ENCODE results near the gene SH3BGRL2.
"Not testable (repeated sequence)": the region's sequence is repeated elsewhere in the genome, so short reads cannot be mapped to it uniquely, and the experiment has no call there.

The SH3BGRL2 gene

DNA sequence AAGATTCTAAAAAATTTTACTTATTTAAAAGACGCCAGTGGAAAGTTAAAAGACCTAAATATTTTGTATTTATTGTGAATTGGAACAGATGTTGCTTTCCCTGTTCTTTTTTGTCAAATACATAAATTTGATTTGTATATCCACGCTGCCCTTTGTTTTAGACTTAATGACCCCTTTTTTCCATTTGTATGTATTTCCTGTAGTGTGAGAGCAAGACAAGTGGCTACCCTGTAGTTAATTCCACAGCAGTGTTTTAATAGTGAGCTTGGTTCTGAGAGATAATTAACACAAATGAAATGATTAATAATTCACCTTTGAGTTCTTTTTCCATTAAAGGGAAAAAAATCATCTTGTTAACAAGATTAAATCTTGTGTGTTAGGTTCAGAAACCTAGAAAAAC is 16.6 kb downstream of the SH3BGRL2 start:
- no peak for TF ChIP-seq CTCF (IDR thresholded peaks at IDR 0.05; ENCODE audit: borderline replicate concordance, insufficient read depth, low read depth, low read length)
- H3K4me3 ChIP-seq (ENCODE audit: low read depth, low read length), result no peak overlapping the region

- no peak overlapping the region for H3K4me3 ChIP-seq (ENCODE audit: low read depth, low read length)
- no peak for TF ChIP-seq CTCF (IDR thresholded peaks at IDR 0.05; ENCODE audit: borderline replicate concordance, insufficient read depth, low read depth, low read length)
These were observed 17.2 kb downstream of the SH3BGRL2 start for GRCh38 chr6:79648328-79648727.

DNA sequence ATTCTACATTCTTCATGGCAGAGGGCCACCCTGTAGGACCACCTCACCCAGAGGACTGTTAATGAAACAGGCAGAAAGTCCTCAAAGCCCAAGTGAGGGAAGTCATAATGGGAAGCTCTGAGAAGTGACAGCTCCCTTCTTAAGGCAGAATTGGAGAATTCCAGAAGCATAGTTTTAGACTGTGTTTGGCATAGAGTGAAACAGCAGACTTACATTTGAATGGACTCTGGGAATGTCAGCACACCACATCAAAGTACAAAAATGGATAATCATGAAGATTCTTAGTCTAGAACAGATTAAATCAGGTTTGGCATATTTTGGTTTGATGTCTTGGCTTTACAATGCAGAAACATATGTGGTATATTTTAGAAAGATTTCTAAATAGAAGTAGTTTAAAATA is 17.9 kb downstream of the SH3BGRL2 start:
- H3K4me3 ChIP-seq (ENCODE audit: low read depth, low read length), result no peak overlapping the region
- no peak for TF ChIP-seq CTCF (IDR thresholded peaks at IDR 0.05; ENCODE audit: borderline replicate concordance, insufficient read depth, low read depth, low read length)

DNA sequence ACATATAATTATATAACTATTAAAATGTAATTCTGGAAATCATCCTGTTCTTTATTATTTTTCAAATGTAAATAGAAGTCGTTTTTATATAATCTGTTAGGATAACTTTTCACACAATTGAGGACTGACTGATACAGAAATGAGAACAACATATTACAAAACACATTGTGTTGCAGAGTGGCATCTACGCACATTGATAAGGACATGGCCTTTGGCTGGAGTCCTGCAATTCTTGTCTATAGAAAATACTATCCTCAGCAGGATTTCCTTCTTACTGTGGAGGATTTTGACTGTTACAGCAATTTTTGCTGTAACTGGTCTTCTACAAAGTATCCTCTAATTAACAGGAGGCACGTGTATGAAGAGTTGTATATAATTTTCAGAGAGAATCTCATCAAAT is 19.8 kb downstream of the SH3BGRL2 start:
- no peak for TF ChIP-seq CTCF (IDR thresholded peaks at IDR 0.05; ENCODE audit: borderline replicate concordance, insufficient read depth, low read depth, low read length)
- H3K4me3 ChIP-seq (ENCODE audit: low read depth, low read length), result no peak overlapping the region

DNA sequence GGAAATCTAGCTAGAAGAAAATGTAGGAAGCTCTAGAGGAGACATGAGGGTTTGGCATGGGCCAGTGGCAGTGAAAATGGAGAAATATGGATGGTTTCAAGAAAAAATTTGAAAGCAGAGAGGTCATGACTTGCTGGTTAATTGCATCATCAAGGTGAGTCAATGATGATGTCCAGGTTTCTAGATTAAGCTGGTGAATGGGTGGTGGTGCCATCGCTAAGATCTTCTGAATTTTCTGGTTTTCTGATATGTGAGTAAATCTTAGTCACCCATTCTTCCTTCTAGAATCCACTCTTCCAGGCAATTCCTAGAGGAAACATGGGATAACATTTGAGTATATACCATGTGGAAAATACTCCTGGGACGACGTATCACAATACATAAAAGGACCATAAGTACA is 25.0 kb downstream of the SH3BGRL2 start:
- no peak overlapping the region for H3K4me3 ChIP-seq (ENCODE audit: low read depth, low read length)
- TF ChIP-seq CTCF (IDR thresholded peaks at IDR 0.05; ENCODE audit: borderline replicate concordance, insufficient read depth, low read depth, low read length), result no peak

DNA sequence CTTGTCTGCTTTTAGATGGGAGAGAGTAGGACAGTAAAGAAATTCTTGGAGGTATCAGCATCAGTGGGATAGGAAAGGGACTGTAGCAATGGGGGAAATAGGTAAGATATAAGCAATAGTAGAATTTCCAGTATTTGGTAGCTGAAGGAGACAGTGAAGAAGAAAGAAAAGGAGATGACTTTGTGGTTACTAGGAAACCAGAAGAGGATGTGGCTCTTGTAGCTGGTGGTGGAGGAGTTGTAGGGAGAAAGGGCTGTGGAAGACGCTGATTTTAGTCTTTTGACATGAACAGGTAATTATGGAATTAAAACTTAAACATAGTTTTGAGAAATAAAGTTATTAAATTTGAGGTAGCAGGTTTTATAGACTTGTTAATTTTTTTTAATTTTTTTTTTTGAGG is 26.1 kb downstream of the SH3BGRL2 start:
- no peak for TF ChIP-seq CTCF (IDR thresholded peaks at IDR 0.05; ENCODE audit: borderline replicate concordance, insufficient read depth, low read depth, low read length)
- H3K4me3 ChIP-seq (ENCODE audit: low read depth, low read length), result no peak overlapping the region

- H3K4me3 ChIP-seq (ENCODE audit: low read depth, low read length), result not testable (repeated sequence)
These were observed 32.5 kb downstream of the SH3BGRL2 start for GRCh38 chr6:79663655-79664054.
